Stimulated activated memory B cell treated with anti-CD40 and anti-IgM and Interleukin-4, amounts not matched to agents 10 μg/mL and 1 μg/mL and 100 μg/mL, for 72 hours (primary cell): Measurements from ENCODE around the gene ZFHX3.

Experiments used
- ATAC-seq: fragments of 150-1000 bp; cut with Tn5 transposase; 2 replicates; pipeline ENCODE4 v1.10.0; 2021
- H3K27ac Mint-ChIP-seq: one replicate; pipeline ENCODE4 v1.8.0; 2022; ENCODE audit warnings: mild to moderate bottlenecking, mixed read lengths
- H3K27me3 Mint-ChIP-seq: one replicate; pipeline ENCODE4 v1.8.0; 2022; ENCODE audit warnings: mixed read lengths
- H3K36me3 Mint-ChIP-seq: one replicate; pipeline ENCODE4 v1.8.0; 2022; ENCODE audit warnings: mixed read lengths
- H3K4me1 Mint-ChIP-seq: one replicate; pipeline ENCODE4 v1.8.0; 2022; ENCODE audit warnings: mixed read lengths
- H3K4me3 Mint-ChIP-seq: one replicate; pipeline ENCODE4 v1.8.0; 2022; ENCODE audit warnings: mild to moderate bottlenecking, moderate library complexity, mixed read lengths
- H3K9me3 Mint-ChIP-seq: one replicate; pipeline ENCODE4 v1.8.0; 2022; ENCODE audit warnings: mixed read lengths

The ZFHX3 gene

DNA sequence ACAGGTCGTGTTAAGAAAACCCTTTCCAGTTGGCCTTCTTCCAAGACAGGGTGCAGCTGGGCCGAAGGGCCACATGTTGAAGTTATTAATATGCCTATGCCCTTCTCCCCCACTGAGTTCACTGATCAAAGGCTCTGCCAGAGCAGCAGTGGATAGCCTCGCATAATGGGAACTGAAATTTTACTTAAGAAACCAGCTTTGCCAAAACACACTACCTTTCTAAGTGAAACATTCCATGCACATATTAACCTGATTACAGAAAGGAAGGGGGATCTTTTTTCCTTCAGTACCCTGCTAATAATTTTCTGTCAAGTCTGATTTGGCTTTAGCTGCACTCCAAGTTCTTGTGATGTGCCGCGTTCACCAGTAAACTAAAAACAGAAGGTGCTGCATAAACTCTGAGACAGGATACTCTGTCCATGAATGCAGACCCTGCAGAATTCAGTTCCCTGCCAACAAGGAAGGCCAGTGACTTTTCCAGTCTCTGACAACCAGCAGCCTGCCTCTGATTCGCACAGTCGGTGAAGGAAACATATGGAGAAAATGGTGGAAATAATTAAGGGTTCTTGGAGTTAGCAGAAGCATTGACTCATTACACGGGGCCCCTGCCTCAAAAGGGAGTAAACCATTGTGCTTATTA lies 283.8 kb downstream of the ZFHX3 start:
- no peak for ATAC-seq
- H3K27me3 Mint-ChIP-seq: no peaks in the 10 kb centered on the region
- H3K27ac Mint-ChIP-seq: no peak overlapping the region
- peaks cover 21% of the 10 kb centered on the region for H3K36me3 Mint-ChIP-seq
- no peak overlapping the region for H3K4me3 Mint-ChIP-seq
- no peaks in the 10 kb centered on the region for H3K9me3 Mint-ChIP-seq
- no peaks in the 10 kb centered on the region for H3K4me1 Mint-ChIP-seq

DNA sequence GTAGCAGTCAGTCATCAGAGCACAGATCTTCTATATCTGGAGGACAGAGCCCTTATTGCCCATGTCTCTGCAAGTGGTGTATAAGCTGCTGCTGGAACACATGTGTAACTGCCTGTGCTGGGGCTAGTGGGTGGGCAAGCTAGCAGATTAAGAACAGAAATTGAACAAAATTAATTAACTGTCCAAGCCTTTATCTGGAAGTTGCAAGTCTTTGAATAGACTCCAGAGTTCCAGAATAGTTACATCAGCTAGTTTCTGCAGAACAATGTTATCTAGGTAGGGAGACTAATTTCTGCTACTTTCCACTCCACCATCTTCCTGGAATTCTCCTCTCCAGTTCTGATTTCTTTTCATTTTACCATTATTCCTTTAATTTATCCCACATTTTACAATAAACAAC lies 287.3 kb downstream of the ZFHX3 start:
- Mint-ChIP-seq H3K27me3 (no peaks in the 10 kb centered on the region), H3K4me3 (no peak overlapping the region), H3K36me3 (peaks cover 50% of the 10 kb centered on the region), H3K27ac (no peak overlapping the region), H3K9me3 (peaks cover 15% of the 10 kb centered on the region), H3K4me1 (no peaks in the 10 kb centered on the region)
- ATAC-seq: no peak

DNA sequence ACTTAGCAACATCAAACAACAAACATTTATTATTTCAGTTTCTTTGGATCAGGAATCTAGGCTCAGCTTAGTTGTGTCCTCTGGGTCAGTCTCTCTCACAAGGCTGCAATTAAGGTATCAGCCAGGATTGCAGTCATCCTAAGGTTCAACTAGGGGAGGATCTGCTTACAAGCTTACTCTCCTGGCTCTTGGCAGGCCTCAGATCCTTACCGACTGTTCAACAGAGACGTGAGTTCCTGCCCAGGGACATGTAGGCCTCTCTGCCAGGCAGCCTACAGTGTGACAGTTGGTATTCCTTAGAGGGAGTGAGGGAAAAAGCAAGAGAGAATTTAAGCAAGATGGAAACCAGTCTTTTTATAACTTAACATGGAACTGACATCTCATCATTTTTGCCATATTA lies 294.0 kb downstream of the ZFHX3 start:
- H3K4me3 Mint-ChIP-seq: no peak overlapping the region
- no peaks in the 10 kb centered on the region for H3K4me1 Mint-ChIP-seq

DNA sequence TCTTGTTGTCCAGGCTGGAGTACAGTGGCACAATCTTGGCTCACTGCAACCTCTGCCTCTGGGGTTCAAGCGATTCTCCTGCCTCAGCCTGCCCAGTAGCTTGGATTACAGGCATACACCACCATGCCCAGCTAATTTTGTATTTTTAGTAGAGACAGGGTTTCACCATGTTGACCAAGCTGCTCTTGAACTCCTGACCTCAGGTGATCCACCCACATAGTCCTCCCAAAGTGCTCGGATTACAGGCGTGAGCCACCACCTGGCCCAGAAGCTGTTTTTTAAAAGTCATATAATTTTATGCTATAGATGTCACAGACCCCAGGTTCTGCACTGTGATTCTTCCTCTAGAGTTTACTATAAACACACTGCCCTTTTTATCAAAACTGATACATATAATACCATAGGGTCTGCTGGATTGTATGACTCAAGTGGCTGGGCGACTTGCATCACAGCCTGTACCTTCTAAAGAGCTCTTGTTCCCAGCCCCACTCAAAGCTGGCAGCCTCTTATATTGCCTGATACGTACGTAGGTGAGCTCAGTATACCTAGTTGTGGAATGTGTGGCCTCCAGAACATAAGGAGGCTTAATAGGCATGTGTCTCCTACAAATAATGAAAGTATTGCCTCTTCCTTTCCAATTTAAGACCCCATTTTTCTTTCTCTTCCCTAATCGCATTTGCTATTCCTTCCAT lies 295.8 kb downstream of the ZFHX3 start:
- peaks cover 8% of the 10 kb centered on the region for H3K9me3 Mint-ChIP-seq
- H3K4me3 Mint-ChIP-seq: no peak overlapping the region
- H3K36me3 Mint-ChIP-seq: peaks cover 10% of the 10 kb centered on the region
- H3K4me1 Mint-ChIP-seq: no peaks in the 10 kb centered on the region
- no peak for ATAC-seq
- H3K27ac Mint-ChIP-seq: no peak overlapping the region
- no peaks in the 10 kb centered on the region for H3K27me3 Mint-ChIP-seq

More for the DNA sequence above, 294.0 kb downstream of the ZFHX3 start:
- Mint-ChIP-seq H3K27me3 (no peaks in the 10 kb centered on the region), H3K9me3 (peaks cover 15% of the 10 kb centered on the region), H3K36me3 (peaks cover 27% of the 10 kb centered on the region), H3K27ac (no peak overlapping the region)
- ATAC-seq: no peak

DNA sequence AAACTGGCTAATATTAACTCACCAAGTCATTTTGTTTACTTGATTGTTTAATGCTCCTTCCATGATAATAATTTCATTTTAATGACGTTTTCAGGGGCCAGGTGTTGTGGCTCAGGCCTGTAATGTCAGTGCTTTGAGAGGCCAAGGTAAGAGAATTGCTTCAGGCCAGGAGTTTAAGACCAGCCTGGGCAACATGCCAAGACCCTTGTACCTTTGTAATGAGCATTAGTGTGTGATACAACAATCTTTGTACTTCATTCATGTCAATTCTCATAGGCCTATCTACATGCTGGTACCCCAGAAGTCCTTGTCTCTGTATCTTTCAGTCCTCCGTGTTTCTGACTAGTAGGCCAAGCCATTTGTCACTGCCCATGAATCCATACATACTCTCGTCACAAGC lies 296.9 kb downstream of the ZFHX3 start:
- Mint-ChIP-seq H3K4me3 (no peak overlapping the region), H3K9me3 (peaks cover 2% of the 10 kb centered on the region), H3K36me3 (peaks cover 2% of the 10 kb centered on the region), H3K27me3 (no peaks in the 10 kb centered on the region), H3K27ac (no peak overlapping the region), H3K4me1 (no peaks in the 10 kb centered on the region)
- no peak for ATAC-seq

DNA sequence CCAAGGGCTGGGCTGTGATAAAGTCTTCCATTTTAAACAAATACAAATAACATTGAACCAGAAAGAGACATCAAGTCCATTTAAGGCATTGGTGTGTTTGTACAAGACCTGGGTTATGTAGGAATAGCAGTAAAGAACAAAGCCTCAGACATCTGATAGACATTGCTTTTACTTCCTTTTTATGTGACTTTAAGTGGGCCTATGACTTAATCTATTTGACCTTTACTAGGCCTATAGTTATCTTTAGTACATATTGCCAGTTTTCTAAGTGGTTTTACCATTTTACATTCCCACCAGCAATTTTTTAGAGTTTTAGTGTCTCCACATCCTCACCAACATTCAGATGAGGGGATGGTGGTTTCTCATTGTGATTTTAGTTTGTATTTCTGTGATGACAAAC lies 298.8 kb downstream of the ZFHX3 start:
- H3K27ac Mint-ChIP-seq: no peak overlapping the region
- no peak for ATAC-seq
- peaks cover 6% of the 10 kb centered on the region for H3K36me3 Mint-ChIP-seq
- H3K4me3 Mint-ChIP-seq: no peak overlapping the region
- H3K27me3 Mint-ChIP-seq: no peaks in the 10 kb centered on the region
- H3K9me3 Mint-ChIP-seq: no peaks in the 10 kb centered on the region
- no peaks in the 10 kb centered on the region for H3K4me1 Mint-ChIP-seq

DNA sequence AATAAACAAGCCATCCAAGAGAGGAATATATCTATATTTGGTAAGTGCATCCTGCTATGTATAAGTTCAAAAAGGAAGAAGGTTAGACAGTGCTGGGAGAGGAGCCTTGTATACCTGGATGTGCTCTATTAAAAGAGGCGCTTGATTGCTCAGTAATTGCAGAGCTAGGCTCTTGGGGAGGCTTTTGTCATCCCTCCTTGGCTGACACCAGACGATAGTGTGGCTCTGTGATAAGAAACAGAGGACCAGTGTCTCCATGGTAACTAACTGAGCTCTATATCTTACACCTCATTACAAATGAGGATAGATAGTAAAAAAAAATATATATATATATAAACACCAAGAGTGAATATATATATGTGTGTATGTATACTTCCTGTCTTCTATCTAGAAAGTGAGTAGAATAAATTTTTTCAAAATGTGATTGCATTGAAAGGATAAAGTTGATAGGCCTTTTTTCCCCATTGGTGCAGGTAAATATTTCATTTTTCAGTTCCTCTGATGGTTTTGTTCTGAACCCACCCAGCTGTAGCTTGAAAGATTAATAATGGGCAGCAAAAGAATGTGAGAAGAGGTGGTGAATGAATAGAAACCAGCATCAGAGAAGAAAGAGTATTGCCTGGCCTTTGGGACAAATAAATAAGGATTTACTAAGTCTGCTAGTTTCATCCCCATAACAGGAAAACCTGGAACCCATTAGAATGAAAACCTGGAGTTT lies 303.7 kb downstream of the ZFHX3 start:
- Mint-ChIP-seq H3K27me3 (no peaks in the 10 kb centered on the region), H3K27ac (no peak overlapping the region), H3K36me3 (peaks cover 6% of the 10 kb centered on the region), H3K9me3 (no peaks in the 10 kb centered on the region), H3K4me1 (no peaks in the 10 kb centered on the region), H3K4me3 (no peak overlapping the region)
- ATAC-seq: no peak

DNA sequence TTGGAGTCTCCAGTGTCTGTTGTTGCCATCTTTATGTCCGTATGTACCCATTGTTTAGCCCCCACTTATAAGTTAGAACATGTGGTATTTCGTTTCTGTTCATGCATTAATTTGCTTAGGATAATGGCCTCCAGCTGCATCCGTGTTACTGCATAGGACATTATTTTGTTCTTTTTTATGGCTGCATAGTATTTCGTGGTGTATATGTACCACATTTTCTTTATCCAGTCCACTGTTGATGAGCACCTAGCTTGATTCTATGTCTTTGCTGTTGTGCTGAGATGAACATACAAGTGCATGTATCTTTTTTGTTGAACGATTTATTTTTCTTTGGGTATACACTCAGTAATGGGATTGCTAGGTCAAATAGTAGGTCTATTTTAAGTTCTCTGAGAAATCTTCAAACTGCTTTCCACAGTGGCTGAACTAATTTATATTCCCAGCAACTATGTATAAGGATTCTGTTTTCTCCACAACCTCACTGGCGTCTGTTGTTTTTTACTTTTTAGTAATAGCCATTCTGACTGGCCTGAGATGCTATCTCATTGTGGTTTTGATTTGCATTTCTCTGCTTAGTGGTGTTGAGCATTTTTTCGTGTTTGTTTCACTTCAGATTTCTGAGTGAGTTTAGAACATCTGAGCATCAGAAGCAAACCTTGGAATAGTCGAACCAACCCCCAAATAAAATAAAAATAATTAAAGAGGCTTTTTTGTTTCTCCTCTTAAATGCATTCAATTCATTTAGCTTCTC lies 304.7 kb downstream of the ZFHX3 start:
- H3K9me3 Mint-ChIP-seq: no peaks in the 10 kb centered on the region
- no peaks in the 10 kb centered on the region for H3K27me3 Mint-ChIP-seq
- H3K4me3 Mint-ChIP-seq: no peak overlapping the region
- H3K36me3 Mint-ChIP-seq: peaks cover 6% of the 10 kb centered on the region
- H3K4me1 Mint-ChIP-seq: no peaks in the 10 kb centered on the region
- ATAC-seq: no peak
- no peak overlapping the region for H3K27ac Mint-ChIP-seq

DNA sequence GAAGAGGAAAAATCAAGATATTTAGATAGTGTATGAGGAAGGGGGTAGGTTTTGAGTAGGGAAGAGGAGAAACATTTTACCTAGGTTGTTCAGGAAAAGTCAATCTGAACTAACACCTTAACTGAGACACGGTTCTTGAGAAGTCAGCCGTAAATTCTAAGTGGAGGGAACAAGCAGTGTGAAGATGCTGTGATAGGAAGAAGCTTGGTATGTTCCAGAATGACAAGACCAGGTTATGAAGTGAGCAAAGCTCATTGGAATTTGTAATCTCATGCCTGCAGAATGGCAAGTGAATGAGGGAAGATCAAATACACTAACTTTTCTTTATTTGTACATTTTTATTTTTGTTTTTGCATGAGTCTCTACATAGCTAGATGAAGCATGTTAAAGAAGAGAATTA lies 307.6 kb downstream of the ZFHX3 start:
- H3K27me3 Mint-ChIP-seq: no peaks in the 10 kb centered on the region
- no peak overlapping the region for H3K4me3 Mint-ChIP-seq
- H3K36me3 Mint-ChIP-seq: peaks cover 6% of the 10 kb centered on the region
- H3K27ac Mint-ChIP-seq: no peak overlapping the region
- no peak for ATAC-seq
- H3K9me3 Mint-ChIP-seq: no peaks in the 10 kb centered on the region
- no peaks in the 10 kb centered on the region for H3K4me1 Mint-ChIP-seq

DNA sequence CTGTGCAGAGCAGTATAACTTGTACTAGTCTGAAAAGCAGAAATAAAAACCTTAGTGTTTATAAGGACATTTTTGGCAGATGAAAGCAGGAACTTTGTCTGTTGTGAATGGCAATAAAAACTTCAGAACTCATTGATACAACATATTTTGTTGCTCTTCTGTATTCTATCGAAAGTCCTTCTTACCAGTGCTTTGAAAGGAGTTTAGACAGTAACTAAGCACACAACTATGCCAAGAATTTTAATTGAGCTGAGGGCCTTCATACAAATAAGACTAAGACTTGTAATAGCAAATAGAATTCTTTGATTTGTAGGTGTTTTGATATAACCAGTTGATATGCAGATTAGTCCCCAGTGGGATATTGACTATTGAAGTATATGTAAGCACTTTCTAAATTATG lies 308.4 kb downstream of the ZFHX3 start:
- no peaks in the 10 kb centered on the region for H3K4me1 Mint-ChIP-seq
- peaks cover 13% of the 10 kb centered on the region for H3K36me3 Mint-ChIP-seq
- peaks cover 5% of the 10 kb centered on the region for H3K9me3 Mint-ChIP-seq
- ATAC-seq: no peak
- H3K27me3 Mint-ChIP-seq: no peaks in the 10 kb centered on the region
- H3K27ac Mint-ChIP-seq: no peak overlapping the region
- no peak overlapping the region for H3K4me3 Mint-ChIP-seq

DNA sequence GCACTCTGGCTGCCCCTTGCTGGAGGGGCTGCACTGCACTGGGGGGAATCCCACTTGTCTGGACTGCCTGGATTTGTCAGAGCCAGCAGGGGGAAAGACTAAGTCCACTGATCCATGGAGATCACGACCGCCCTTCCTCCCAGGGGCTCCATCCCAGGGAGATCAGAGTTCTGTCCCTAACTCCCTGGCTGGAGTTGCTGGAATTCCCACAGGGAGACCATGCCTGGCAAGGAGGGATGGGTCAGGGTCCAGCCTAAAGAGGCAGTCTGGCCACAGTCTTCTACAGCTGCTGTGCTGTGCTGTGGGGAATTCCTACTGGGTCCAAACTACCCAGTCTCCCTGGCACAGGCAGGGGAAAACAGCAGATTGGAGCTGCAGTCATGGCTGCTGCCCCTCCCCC lies 311.9 kb downstream of the ZFHX3 start:
- Mint-ChIP-seq H3K4me3 (no peak overlapping the region), H3K9me3 (peaks cover 11% of the 10 kb centered on the region), H3K27ac (no peak overlapping the region), H3K4me1 (no peaks in the 10 kb centered on the region), H3K27me3 (no peaks in the 10 kb centered on the region), H3K36me3 (peaks cover 29% of the 10 kb centered on the region)
- no peak for ATAC-seq
